Liver (tissue), 3 donors: ENCODE measurements around the gene TMEM170B.

Experiments used
- EGR1 ChIP-seq, 2 donors: IDR thresholded peaks; 2 replicates each; pipeline ENCODE4 v1.6.1; 2016 to 2018; ENCODE audit warnings: antibody characterized with exemption in 2 of 2, low read depth in 2 of 2
- FOXA2 ChIP-seq: IDR thresholded peaks from 2 replicates; pipeline ENCODE4 v1.6.1; 2016; ENCODE audit warnings: antibody characterized with exemption
- GABPA ChIP-seq, 2 donors: IDR thresholded peaks in 1 of 2; conservative IDR thresholded peaks in 1 of 2; 2 replicates each; pipeline ENCODE4 v1.6.1; 2016; ENCODE audit warnings: antibody characterized with exemption in 2 of 2, mild to moderate bottlenecking in 1 of 2, moderate library complexity in 1 of 2
- HNF4G ChIP-seq: IDR thresholded peaks from 2 replicates; pipeline ENCODE4 v1.6.1; 2016; ENCODE audit warnings: antibody characterized with exemption
- JUND ChIP-seq, 2 donors: IDR thresholded peaks; 2 replicates each; pipeline ENCODE4 v1.6.1; 2016; ENCODE audit warnings: antibody characterized with exemption in 2 of 2
- RAD21 ChIP-seq, 2 donors: IDR thresholded peaks; 2 replicates each; pipeline ENCODE4 v1.6.1; 2016; ENCODE audit warnings: antibody characterized with exemption in 2 of 2, mild to moderate bottlenecking in 2 of 2
- SP1 ChIP-seq: IDR thresholded peaks from 2 replicates; pipeline ENCODE4 v1.6.1; 2018; ENCODE audit warnings: antibody characterized with exemption, mild to moderate bottlenecking
- TAF1 ChIP-seq: conservative IDR thresholded peaks from 2 replicates; pipeline ENCODE4 v1.6.1; 2016; ENCODE audit warnings: antibody characterized with exemption, mild to moderate bottlenecking
- TF ChIP-seq, protein P1 (sequence below): fragments of 150-350 bp; IDR thresholded peaks from 2 replicates; pipeline ENCODE4 v1.5.1; 2017; ENCODE audit warnings: improper control_type of control experiment, low read depth, low read length; ENCODE audit not compliant: missing input control
- TF ChIP-seq, protein P2 (sequence below): IDR thresholded peaks from 2 replicates; pipeline ENCODE4 v1.6.1; 2016; ENCODE audit warnings: antibody characterized with exemption
- TF ChIP-seq, protein P3 (sequence below): IDR thresholded peaks from 2 replicates; pipeline ENCODE4 v1.6.1; 2016; ENCODE audit warnings: antibody characterized with exemption, mild to moderate bottlenecking
- TF ChIP-seq, protein P4 (sequence below): IDR thresholded peaks from 2 replicates; pipeline ENCODE4 v1.6.1; 2016; ENCODE audit warnings: antibody characterized with exemption
- TF ChIP-seq, protein P5 (sequence below): IDR thresholded peaks from 2 replicates; pipeline ENCODE4 v1.6.1; 2016; ENCODE audit warnings: antibody characterized with exemption
- donor health status: healthy.
- donor health status: healthy.

DNA sequence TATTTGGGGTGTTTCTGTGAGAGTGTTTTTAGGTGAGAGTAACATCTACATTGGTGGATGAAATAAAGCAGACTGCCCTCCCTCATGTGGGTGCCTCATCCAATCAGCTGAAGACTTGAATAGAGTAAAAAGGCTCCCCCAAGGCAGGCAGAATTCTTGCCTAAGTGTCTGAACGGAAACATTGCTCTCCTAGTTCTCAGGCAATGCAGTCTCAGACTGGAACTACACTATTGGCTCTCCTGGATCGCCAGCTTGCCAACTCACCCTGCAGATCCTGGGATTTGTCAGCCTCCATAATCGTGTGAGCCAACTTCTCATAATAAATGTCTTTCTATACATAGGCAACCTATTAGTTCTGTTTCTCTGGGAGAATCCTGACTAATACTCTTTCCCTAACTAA lies 5.5 kb upstream of the TMEM170B start:
- TF ChIP-seq, protein P1, sequence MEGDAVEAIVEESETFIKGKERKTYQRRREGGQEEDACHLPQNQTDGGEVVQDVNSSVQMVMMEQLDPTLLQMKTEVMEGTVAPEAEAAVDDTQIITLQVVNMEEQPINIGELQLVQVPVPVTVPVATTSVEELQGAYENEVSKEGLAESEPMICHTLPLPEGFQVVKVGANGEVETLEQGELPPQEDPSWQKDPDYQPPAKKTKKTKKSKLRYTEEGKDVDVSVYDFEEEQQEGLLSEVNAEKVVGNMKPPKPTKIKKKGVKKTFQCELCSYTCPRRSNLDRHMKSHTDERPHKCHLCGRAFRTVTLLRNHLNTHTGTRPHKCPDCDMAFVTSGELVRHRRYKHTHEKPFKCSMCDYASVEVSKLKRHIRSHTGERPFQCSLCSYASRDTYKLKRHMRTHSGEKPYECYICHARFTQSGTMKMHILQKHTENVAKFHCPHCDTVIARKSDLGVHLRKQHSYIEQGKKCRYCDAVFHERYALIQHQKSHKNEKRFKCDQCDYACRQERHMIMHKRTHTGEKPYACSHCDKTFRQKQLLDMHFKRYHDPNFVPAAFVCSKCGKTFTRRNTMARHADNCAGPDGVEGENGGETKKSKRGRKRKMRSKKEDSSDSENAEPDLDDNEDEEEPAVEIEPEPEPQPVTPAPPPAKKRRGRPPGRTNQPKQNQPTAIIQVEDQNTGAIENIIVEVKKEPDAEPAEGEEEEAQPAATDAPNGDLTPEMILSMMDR: no peak
- TF ChIP-seq, protein P2, sequence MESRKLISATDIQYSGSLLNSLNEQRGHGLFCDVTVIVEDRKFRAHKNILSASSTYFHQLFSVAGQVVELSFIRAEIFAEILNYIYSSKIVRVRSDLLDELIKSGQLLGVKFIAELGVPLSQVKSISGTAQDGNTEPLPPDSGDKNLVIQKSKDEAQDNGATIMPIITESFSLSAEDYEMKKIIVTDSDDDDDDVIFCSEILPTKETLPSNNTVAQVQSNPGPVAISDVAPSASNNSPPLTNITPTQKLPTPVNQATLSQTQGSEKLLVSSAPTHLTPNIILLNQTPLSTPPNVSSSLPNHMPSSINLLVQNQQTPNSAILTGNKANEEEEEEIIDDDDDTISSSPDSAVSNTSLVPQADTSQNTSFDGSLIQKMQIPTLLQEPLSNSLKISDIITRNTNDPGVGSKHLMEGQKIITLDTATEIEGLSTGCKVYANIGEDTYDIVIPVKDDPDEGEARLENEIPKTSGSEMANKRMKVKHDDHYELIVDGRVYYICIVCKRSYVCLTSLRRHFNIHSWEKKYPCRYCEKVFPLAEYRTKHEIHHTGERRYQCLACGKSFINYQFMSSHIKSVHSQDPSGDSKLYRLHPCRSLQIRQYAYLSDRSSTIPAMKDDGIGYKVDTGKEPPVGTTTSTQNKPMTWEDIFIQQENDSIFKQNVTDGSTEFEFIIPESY: no peak
- TF ChIP-seq RAD21 (IDR thresholded peaks at IDR 0.05) (no peak), JUND (IDR thresholded peaks at IDR 0.05) (no peak), TAF1 (no peak), SP1 (no peak), EGR1 (IDR thresholded peaks at IDR 0.05; ENCODE audit: low read depth in 2 of 2) (no peak), FOXA2 (no peak), GABPA (IDR thresholded peaks at IDR 0.05 in 1 of 2, conservative IDR thresholded peaks at IDR 0.05 in 1 of 2) (no peak), HNF4G (no peak)
- TF ChIP-seq, protein P3, sequence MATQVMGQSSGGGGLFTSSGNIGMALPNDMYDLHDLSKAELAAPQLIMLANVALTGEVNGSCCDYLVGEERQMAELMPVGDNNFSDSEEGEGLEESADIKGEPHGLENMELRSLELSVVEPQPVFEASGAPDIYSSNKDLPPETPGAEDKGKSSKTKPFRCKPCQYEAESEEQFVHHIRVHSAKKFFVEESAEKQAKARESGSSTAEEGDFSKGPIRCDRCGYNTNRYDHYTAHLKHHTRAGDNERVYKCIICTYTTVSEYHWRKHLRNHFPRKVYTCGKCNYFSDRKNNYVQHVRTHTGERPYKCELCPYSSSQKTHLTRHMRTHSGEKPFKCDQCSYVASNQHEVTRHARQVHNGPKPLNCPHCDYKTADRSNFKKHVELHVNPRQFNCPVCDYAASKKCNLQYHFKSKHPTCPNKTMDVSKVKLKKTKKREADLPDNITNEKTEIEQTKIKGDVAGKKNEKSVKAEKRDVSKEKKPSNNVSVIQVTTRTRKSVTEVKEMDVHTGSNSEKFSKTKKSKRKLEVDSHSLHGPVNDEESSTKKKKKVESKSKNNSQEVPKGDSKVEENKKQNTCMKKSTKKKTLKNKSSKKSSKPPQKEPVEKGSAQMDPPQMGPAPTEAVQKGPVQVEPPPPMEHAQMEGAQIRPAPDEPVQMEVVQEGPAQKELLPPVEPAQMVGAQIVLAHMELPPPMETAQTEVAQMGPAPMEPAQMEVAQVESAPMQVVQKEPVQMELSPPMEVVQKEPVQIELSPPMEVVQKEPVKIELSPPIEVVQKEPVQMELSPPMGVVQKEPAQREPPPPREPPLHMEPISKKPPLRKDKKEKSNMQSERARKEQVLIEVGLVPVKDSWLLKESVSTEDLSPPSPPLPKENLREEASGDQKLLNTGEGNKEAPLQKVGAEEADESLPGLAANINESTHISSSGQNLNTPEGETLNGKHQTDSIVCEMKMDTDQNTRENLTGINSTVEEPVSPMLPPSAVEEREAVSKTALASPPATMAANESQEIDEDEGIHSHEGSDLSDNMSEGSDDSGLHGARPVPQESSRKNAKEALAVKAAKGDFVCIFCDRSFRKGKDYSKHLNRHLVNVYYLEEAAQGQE: no peak
- TF ChIP-seq, protein P4, sequence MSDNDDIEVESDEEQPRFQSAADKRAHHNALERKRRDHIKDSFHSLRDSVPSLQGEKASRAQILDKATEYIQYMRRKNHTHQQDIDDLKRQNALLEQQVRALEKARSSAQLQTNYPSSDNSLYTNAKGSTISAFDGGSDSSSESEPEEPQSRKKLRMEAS: no peak
- TF ChIP-seq, protein P5, sequence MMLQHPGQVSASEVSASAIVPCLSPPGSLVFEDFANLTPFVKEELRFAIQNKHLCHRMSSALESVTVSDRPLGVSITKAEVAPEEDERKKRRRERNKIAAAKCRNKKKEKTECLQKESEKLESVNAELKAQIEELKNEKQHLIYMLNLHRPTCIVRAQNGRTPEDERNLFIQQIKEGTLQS: no peak
